Ecto neural progenitor cell (in vitro differentiated cells): ENCODE measurements around the gene VASH1.

Experiments used
- DNase-seq: peaks from one replicate; pipeline ENCODE4 v3.0.0-alpha.2; 2018; ENCODE audit warnings: low spot score

VASH1 gene

DNA sequence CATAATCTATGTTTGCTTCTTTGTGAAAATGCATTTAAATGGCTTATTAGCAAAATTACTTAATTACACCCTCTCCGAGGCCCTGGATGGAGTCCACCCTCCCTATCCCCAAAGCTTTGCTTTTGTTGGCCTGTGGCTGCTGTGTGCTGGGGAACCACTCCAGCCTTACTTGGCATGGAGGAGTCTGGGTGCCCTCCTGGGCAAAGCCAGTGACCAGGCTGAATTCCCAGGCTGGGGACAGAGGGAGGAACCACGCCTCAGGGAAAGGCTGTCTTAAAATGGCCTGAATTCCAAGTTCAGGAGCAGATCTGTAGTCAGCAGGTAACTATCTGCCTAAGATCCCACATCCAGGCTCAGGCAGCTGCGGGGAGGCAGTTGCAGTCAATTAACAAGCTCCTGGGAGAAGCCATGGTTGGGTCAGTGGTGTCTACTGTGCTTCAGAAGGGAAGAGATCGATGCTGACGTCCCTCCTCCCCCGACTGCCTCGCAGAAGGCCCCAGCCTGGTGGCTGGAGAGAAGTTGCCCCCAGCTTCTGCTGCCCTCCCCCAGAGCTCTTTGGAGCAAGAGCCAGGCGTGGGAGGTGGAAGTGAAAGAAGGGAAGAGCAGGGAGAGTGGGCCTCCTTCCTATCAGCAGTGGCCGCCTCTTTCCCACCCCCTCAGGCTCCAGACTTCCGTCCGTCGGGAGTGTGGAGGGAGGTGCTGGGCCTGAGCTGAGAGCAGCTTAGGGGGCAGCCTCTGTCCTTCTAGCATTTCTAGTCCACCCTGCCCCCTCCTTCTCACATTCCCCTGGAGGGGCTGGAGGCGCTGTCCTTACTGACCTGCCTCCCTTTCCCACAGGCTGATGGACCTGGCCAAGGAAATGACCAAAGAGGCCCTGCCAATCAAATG, 11.3 kb downstream of the VASH1 start:
- peak; percentile 69 for DNase-seq

DNA sequence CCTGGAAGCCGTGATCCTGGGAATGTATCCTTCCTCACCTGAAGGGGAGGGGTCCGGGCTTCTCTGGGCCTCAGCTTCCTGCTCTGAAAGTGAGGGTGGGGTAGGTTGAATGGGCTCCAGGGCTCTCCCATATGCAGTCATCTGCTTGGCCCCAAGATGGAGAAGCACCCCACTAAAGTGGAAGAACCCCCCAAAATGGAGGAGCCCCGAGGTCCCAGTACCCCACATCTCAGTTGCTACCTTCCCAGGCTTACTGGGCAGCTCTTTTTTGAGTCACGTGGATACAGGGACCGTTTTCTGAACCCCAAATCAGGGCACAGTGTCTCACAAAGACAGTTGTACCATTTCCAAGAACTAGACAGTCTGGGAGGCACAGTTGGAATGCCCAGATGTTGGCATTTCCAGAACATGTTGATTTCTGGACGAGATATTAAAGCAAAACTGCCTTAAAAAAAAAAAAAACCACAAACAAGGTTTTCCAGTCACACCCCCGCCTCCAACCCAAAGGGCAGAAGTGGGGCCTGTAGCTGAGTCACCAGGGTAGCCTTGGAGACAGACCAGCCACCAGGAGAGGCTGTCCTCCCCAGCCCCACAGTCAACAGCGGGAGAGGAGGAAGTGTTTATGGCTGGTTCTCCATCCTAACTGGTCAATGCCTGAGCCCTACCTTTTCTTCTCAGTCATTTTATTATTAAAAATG, 12.1 kb downstream of the VASH1 start:
- DNase-seq = peak; percentile 17

DNA sequence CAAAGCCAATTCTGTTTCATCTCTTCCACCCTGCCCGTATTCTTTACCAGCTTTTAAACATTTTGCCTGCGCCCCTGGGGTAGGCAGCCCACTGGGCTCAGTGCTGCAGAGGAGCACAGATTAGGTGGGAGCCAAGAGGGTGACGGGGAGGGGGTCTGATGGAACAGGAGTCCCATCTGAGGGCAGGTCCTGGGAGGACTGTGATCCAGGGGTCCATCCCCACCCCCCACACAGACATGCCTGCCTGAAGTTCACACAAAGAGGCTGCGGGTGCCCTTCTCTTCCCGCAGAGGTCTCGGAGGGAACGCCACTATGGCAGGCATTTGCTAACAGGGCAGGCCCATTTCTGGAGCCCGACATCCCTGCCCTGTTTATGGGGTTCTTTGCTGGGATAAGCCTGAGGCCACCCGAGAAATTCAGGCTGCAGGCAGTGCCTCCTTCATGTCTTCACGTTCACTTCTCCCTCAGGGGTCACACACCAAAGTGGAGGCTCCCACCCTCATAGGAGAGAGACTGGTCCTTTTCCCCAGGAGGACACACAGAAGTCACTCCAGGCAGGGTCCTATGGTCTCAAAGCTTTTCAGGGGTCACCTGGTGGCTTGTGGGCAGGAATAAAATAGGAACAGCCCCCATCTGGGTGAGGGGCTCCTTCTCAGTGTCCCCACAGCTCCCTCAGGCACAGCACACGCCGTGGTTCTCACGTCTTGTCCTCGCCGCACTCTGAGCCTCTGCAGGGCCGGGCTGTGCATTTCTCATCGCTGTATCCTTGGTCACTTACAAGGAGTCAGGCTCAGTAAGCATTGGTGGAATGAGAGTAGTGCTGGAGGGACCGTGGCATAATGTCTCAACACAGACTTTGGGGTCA, 12.9 kb downstream of the VASH1 start:
- DNase-seq = peak; percentile 34

DNA sequence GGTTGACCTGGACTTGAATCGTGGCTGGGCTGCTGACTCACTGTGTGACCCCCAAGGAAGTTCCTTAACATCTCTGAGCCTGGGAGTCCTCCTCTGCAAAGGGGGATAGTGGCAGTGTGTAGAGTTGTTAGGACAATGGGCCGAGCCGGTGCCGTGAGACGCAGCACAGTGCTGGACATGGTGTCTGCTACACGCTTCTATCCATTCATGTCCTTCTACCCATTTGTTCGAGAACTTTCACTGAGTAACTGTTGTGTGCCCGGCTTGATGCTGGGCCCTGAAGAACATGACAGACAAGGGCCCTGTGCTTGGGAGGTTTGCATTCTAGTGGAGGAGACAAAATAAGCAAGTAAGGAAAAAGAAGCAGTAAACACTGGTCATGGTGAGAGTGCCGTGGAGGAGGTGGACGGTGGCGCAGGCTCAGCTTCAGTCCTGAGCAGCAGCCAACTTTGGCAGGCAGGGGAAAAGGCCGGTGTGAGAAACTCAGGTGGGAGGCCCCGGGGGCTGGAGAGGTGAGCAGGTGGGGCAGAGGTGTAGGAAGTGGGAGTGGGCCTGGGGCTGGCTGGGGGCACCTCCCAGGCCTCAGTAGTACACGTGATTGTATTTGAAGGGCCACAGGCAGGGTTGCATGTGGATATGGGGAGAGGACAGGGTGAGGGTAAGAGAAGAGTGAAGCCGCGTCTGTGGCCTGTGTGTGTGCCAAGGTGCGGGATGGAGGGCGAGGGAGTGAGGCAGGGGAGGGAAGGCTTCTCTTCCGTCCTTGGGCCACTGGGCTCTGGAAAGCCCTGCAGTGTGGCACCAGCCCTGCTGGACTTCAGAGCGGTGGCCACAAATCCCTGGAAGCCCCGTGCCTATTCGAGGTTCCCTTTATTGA, 13.8 kb downstream of the VASH1 start:
- DNase-seq = peak; percentile 41

DNA sequence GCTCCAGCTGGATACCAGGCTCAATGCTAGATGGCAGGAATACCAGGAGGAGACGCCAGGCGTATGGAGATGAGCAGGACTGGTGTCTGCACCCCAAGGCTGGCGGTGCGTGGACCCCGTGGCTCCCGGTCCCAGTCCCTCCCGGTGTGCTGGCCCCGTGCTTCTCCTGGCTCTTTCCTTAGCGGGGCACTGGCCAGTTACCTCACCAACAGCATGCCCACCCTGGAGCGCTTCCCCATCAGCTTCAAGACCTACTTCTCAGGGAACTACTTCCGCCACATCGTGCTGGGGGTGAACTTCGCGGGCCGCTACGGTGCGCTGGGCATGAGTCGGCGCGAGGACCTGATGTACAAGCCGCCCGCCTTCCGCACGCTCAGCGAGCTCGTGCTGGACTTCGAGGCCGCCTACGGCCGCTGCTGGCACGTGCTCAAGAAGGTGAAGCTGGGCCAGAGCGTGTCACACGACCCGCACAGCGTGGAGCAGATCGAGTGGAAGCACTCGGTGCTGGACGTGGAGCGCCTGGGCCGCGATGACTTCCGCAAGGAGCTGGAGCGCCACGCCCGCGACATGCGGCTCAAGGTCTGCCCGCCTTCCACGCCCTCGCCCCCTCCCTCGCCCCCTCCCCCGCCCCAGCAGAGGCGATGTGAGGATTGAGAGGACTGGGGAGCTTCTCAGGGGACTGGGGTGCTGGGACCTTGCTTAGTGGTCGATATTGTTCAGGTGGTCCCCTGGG, 14.6 kb downstream of the VASH1 start:
- DNase-seq = peak; percentile 41

DNA sequence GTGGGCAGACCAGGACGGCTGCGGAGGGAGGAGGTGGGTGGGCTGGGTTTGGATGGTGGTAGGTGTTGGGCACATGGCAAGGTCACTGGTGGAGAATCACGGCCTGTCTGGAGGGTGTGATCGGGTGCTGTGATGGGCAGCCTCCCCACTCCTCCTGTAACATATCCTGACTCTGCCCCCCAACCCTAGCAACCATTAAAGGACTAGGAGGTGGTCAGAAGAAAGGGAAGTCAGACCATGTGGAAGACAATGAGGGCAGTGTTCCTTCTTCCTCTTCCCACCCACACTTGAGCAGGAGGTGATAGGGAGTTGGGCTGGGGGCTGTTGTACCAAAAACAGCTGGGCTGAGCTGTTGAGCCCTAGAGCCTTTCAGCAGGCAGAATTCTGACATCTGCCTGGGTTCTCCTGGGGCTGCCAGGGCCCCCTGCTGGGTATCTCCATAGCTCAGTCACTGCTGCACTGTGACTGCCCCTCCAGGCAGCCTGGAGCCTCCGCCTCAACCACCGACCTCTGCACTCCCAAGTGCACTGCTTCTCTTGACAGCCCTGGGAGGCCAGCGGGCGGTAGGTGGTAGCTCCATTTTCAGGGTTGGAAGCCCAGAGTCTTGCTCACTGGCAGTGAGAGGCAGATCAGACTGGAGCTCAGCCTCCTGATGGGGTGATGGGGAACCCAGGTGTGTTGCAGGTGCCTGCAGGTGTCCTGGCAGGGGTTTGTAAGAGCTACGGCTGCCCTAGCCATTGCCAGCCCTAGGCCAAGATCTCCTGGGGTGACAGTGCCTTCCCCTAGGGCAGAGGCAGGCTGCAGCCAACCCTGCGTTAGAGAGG, 15.4 kb downstream of the VASH1 start:
- DNase-seq = peak; percentile 49

DNA sequence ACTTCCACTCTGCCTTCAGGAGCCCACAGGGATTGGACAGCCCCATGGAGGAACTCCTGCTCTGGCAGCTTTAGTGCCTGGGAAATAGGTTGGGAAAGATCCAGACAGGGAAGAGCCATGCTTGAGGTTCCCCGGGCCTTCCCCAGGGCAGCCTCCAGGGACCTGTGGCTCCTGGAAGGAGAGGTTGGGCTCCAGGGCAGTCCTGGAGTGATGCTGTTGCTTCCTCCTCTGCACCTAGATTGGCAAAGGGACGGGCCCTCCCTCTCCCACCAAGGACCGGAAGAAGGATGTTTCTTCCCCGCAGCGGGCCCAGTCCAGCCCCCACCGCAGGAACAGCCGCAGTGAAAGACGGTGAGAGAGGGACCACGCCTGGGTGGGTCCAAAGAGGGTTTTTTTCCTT, 16.5 kb downstream of the VASH1 start:
- DNase-seq = peak; percentile 24

DNA sequence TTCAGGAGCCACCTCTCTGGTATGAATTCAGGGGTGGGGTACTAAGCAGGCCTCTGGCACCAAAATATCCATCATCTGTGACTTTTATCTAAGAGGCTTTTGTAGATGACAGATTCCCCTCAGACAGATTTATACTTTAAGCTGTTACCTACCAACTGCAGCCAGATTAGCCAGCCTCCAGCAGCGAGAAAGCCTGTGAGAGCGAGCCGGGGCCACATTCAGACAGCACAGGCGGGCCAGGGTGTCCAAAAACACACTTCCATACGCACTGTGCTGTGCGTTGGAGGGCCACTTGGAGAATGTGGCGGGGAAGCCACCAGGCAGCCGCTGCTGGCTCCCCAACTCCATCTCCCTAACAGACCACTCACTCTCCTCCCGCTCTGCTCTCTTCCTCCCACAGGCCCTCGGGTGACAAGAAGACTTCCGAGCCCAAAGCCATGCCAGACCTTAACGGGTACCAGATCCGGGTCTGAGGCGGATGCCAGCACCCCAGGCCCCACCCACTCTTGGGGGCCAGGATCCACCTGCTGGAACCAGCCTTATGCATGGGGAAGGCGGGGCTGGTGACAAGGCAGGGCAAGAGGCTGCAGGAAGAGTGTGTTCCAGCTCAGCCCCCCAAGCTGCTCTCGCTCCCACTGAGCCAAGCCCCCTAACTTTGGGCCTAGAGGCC, 17.4 kb downstream of the VASH1 start:
- DNase-seq = peak; percentile 36

DNA sequence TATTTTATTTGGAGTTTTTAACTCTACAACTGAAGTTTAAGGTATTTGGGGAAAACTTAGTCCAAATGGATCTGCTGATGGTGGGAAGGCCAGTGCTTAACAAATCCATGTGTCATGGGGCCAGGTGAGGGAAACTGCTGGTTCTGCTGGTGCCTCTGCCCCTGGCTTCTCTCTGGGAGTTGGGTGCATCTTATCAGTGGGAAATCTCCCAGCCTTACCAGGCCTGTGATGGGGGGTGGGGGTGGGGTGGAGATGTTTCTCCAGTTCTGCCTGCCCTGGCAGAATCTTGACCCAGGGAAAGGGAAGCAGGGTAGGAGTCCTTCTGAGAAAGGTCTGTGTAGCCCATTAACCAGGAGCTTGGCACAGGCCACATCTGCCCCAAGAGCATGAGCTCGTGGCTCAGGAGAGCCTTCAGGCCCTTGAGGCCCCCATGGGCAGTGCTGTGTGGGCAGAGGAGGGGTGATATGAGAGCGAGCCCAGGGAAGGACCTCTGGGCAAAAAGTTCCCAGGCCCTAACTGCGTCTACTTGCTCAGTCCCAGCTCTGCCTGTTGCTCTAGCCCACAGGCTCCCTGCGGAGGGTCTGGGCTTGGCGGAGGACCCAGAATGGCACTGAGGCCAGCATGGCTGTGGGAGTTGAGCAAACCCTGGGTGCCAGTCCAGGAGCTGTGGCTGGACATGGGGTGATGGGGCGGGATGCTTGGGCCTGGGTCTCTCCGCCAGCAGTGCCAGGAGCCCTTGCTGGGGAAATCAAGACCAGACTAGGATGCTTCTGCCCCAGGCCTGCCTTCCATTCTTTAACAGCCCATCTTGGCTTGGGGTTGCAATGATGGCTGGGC, 18.2 kb downstream of the VASH1 start:
- no peak for DNase-seq

DNA sequence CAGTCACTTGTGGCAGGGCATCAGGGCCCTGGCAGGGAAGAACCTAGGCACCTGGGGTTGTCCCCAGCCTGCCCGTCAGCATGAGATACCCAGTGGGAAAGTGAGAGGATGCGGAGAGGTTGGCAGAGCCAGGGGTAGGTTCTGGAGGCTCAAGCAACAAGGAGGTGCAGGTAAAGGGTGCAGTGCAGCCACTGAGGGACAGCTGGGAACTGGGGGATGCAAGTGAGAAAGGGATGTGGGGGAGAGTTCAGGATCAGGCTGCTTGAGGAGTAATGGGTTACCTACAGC, 18.7 kb downstream of the VASH1 start:
- no peak for DNase-seq

DNA sequence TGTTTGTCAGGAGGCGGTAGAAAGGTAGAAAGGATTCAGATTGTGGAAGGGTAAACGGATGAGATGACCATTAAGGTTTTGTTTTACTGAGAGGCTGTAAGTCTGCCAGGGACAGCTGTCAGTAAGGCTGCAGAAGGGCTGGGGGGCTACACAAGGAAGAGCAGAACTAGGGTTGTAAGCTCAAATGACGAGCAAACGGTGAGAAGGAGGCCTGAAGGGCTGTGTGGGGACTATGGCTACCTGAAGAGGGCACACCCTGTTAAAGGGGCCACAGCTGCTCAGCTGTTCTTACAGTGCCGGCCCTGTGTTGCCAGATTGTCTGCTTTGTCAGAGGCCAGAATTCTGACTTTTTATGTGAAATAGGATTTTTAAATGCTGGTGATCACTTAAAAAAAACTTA, 19.1 kb downstream of the VASH1 start:
- no peak for DNase-seq

DNA sequence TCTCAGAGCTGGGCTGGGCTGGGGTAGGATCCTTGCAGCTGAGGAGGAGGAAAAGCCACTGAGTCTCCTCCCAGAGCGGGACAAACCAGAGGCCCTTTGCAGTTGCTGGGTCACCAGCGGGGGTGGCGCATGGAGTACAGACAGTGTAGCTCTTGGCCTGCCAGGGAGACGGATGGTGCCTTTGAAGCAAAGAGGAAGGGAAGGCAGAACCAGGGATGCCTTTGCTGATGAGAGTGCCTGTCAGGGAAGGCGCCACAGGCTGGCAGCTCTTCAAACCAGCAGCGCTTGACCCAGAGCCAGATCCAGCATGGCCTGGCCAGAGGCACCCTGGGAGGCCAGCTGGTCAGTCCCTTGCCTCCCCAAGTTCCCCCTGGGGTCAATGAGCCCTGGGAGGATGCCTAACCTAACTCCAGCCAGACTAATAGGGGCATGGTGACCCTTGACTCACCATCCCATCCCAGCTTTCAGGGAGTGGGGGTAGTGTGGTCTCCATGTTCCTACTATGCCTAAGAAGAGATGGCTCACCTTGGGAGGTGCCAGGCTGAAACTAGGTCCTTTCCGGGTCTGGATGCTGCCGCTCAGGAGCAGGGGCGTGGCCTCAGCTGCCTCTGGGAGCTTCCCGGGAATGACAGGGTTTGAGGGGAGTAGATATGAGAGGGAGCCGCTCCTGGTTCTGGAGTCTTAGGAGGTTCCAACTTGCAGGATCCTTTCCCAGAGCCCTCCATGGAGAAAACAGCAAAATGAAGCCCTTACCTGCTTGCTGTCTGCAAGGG, 19.8 kb downstream of the VASH1 start:
- no peak for DNase-seq

DNA sequence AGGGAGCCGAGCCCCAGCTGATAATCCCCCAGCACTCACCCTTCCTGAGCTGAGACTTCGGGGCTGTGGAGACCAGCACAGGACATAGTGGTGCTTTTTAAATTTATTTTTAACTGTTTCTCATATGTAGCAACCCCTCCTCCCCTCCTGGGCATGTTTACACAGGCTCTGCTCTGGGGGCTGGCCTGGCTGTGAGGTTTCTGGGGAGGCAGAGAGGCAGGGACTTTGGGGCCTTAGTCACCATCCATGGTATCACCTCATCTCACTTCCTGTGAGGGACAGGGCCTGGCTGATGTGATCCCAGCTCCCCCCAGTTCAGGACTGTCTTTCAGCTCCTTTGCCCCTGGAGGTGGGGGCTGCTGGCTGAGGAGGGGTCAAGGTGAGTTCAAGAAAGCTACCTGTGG, 20.4 kb downstream of the VASH1 start:
- DNase-seq = no peak

DNA sequence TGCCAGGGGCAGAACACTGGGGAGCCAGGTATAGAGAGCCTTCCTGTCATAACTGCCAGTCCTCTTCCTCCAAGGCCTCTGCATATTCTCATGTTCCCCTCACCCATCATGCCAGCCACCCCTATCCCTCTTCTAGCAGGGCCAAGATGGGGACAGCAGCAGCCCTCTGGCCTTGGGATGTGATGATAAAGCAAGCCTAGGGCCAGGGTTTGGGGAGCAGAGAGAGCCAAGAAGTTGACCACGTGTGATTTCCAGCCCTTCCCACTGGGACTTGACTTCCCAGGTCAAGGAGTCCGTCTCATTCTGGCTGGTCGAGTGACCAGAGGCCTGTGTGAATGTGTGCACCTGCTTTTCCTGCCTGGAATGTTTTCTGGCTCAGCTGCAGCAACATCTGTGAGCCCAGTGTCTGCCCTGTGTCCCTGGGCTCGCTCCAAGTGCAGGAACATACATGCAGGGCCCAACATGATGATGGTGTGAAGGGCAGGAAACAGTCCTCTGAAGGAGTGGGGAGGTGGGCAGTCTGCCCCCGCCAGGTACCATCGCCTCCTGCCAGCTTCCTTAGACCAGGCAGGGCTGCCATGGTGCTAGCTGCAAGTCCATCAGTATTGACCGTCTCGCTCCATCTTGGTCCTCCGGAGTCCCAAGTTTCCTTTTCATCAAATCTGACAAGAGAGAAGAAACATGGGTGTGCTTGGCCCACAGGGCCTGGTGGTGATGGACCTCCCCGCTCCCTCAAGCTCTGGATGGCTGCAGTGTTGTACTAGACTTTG, 21.0 kb downstream of the VASH1 start:
- DNase-seq = no peak

DNA sequence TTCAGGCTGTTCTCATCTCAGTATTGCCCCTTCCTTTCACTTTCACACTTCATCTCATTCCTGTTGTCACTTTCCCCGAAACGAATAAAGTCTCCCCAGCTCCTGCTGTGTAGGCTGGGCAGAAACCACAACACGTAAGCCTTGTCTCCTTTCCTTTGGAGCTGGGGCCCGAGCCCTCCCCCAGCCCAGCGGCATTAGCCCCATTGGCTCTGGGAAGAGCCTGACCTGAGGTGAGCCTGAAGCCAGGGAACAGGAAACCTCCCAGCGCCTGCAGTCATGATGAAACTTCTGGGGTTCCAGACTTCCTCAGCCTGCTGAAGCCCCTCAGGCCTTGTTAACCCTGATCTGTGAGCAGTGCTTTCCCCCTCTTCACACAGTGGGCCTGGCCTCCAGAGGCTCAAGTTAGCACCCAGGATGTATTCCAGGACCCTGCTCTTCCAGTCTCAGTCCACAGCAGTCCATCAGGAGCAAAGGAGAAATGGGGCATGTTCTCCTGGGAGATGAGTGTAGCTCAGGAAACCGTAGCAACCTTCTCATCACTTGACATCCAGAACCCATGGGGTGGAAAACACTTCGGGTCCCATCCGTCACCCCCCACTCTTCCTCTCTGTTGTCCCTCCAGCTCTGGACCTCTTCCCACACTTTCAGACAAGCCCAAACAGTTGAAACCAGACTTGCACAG, 21.8 kb downstream of the VASH1 start:
- DNase-seq = no peak

DNA sequence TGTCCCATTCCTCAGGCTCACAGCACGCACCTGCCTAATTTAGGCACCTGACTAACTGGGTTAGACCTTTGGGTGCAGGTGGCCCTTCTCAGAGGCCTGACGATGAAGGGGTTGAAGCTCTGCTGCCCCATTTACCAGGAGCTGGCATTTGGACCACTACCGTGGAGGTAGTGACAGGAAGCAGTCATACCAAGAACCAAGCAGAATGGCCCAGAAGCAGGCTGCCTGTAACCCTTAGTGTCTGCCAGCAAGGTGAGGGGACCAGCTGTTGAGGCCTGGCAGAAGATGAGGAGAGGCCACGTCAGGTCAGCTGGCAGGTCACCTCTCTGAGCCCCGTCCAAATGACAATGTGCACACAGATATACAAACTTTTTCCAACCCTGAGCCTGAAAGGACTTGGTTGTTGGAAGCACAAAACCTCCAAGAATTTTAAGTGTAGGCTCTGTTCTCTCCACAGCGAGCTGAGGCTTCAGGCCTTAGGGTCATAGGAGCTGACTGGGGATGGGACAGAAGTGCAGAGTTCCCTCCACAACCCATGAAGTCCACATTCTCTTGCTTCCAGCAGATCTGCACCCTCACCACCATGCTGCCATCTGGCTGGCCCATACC, 23.1 kb downstream of the VASH1 start:
- DNase-seq = no peak
